ENCODE results near the gene TANGO6.

TANGO6 gene

DNA sequence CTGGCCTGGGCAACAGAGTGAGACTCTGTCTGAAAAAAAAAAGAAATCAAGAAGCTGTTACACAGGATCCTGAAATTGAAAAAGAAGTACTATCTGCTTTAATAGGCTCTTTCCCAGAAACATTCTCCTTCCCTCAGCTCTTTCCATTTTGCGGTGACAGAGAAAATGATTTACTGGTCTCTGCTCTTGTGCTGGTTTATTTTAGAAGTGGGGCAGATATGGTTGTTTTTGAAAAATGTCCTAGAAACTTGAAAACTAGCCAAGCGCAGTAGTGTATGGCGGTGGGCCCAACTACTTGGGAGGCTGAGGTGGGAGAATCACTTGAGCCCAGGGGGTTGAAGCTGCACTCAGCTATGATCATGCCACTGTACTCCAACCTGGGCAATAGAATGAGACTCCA lies 28.8 kb upstream of the TANGO6 start:
- TF ChIP-seq, protein P1, sequence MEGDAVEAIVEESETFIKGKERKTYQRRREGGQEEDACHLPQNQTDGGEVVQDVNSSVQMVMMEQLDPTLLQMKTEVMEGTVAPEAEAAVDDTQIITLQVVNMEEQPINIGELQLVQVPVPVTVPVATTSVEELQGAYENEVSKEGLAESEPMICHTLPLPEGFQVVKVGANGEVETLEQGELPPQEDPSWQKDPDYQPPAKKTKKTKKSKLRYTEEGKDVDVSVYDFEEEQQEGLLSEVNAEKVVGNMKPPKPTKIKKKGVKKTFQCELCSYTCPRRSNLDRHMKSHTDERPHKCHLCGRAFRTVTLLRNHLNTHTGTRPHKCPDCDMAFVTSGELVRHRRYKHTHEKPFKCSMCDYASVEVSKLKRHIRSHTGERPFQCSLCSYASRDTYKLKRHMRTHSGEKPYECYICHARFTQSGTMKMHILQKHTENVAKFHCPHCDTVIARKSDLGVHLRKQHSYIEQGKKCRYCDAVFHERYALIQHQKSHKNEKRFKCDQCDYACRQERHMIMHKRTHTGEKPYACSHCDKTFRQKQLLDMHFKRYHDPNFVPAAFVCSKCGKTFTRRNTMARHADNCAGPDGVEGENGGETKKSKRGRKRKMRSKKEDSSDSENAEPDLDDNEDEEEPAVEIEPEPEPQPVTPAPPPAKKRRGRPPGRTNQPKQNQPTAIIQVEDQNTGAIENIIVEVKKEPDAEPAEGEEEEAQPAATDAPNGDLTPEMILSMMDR (IDR thresholded peaks at IDR 0.05; ENCODE audit: low read depth, low read length): no peak
- H3K4me3 ChIP-seq (ENCODE audit: low read depth, low read length): no peak overlapping the region
- in situ Hi-C loops (cut with HindIII; ENCODE audit: low sequenced_read_pairs): no loop called here
- DNase-seq (ENCODE audit: low read depth, low spot score): no peak

DNA sequence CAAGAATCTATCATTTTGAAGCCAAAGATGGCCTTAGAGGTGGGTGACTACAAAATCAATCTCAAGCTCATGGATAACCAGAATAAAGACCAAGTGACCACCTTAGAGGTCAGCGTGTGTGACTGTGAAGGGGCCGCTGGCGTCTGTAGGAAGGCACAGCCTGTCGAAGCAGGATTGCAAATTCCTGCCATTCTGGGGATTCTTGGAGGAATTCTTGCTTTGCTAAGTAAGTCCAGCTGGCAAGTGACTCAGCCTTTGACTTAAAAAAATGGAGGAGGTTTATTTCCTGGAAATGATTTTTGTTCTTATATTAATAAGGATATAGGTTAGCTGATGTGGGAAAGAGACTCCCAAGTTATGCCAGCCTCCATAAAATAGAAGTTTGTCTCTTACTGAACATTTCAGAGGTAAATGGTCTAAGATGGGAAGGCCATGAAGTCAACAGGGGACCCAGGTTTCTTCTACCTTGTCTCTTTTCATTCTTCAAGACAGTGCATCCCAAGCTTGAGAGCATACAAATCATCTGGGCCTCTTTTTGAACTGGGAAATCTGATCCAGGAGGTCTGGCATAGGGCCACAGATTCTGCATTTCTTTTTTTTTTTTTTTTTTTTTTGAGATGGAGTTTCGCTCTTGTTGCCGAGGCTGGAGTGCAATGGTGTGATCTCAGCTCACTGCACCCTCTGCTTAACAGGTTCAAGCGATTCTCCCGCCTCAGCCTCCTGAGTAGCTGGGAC lies 19.8 kb upstream of the TANGO6 start:
- in situ Hi-C loops (cut with HindIII; ENCODE audit: low sequenced_read_pairs): no loop called here
- TF ChIP-seq, protein P1 (IDR thresholded peaks at IDR 0.05; ENCODE audit: low read depth, low read length): no peak
- H3K4me3 ChIP-seq (ENCODE audit: low read depth, low read length): no peak overlapping the region
- DNase-seq (ENCODE audit: low read depth, low spot score): peak; percentile 79

DNA sequence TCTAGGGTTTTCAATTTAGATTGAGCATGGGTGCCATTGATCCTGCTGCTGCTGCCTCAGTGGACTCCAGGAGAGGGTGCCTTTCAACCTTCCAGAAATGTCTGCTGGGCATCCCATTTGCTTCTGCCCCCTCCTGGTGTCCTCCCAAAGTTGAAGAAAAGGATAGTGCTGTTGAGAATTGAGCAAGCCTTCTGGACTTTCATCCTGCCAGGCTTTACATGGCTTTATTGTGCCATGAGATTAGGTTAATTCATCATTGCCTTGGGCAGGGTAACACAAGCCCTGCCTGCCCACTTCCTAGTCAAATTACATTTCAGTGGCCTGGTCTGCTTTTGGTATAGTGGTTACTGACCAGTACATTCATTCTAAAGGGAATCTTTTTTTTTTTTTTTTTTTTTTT lies 17.9 kb upstream of the TANGO6 start:
- H3K4me3 ChIP-seq (ENCODE audit: low read depth, low read length): no peak overlapping the region
- no peak for DNase-seq (ENCODE audit: low read depth, low spot score)
- TF ChIP-seq, protein P1 (IDR thresholded peaks at IDR 0.05; ENCODE audit: low read depth, low read length): no peak
- in situ Hi-C loops (cut with HindIII; ENCODE audit: low sequenced_read_pairs): no loop called here

DNA sequence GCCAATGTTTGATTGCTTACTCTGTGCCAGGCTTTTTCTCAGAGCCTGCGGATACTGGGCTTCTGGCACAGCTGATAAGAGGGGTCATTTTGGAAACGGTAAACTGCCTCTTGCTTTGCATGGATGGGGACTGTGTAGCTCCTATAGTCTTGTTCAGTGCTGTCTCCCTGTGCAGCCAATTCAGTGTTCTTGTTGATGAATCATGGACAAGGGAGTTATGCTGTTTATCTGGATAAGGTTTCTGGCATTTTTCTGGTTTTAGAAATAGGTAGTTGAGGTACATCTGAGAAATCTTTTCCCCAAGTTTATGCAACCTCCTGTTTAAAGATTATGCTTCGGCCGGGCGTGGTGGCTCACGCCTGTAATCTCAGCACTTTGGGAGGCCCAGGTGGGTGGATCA lies 16.7 kb upstream of the TANGO6 start:
- H3K4me3 ChIP-seq (ENCODE audit: low read depth, low read length): no peak overlapping the region
- TF ChIP-seq, protein P1 (IDR thresholded peaks at IDR 0.05; ENCODE audit: low read depth, low read length): no peak
- DNase-seq (ENCODE audit: low read depth, low spot score): no peak
- in situ Hi-C loops (cut with HindIII; ENCODE audit: low sequenced_read_pairs): no loop called here

DNA sequence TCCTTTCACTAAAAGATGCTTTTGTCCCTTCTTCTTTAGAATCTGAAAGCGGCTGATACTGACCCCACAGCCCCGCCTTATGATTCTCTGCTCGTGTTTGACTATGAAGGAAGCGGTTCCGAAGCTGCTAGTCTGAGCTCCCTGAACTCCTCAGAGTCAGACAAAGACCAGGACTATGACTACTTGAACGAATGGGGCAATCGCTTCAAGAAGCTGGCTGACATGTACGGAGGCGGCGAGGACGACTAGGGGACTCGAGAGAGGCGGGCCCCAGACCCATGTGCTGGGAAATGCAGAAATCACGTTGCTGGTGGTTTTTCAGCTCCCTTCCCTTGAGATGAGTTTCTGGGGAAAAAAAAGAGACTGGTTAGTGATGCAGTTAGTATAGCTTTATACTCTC lies 10.1 kb upstream of the TANGO6 start:
- no peak overlapping the region for H3K4me3 ChIP-seq (ENCODE audit: low read depth, low read length)
- no peak for DNase-seq (ENCODE audit: low read depth, low spot score)
- in situ Hi-C loops (cut with HindIII; ENCODE audit: low sequenced_read_pairs): no loop called here
- TF ChIP-seq, protein P1 (IDR thresholded peaks at IDR 0.05; ENCODE audit: low read depth, low read length): no peak

DNA sequence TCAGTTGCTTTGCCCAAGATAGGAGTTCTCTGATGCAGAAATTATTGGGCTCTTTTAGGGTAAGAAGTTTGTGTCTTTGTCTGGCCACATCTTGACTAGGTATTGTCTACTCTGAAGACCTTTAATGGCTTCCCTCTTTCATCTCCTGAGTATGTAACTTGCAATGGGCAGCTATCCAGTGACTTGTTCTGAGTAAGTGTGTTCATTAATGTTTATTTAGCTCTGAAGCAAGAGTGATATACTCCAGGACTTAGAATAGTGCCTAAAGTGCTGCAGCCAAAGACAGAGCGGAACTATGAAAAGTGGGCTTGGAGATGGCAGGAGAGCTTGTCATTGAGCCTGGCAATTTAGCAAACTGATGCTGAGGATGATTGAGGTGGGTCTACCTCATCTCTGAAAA lies 8.8 kb upstream of the TANGO6 start:
- TF ChIP-seq, protein P1 (IDR thresholded peaks at IDR 0.05; ENCODE audit: low read depth, low read length): no peak
- DNase-seq (ENCODE audit: low read depth, low spot score): no peak
- H3K4me3 ChIP-seq (ENCODE audit: low read depth, low read length): no peak overlapping the region
- in situ Hi-C loops (cut with HindIII; ENCODE audit: low sequenced_read_pairs): no loop called here

Data from astrocyte of the spinal cord (primary cell).